ENCODE measurements around the gene ZFP36L2.

Gene ZFP36L2

GRCh38 chr2:43226558-43226954, at the start of gene ZFP36L2:
Gene ZFP36L2 (minus strand): TSS chr2:43226606. CDS start chr2:43226315, 291 bp downstream.
- peak; percentile 95 for DNase-seq

DNA sequence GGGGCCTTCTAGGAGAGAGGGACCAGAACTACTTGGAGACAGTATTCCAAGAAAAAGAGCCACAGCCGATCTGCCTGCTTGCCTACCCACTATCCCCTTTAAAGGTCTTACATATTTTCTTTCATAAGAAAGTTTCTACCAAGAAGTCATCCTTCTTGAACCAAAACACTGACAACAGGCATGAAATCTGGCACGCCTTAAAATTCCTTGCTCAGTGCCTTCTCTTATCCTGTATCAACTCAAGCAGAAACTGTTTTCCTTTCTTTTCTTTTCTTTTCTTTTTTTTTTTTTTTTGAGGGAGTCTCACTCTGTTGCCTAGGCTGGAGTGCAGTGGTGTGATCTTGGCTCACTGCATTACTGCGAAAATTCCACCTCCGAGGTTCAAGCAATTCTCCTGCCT, 48.3 kb upstream of the ZFP36L2 start:
- DNase-seq, result no peak

DNA sequence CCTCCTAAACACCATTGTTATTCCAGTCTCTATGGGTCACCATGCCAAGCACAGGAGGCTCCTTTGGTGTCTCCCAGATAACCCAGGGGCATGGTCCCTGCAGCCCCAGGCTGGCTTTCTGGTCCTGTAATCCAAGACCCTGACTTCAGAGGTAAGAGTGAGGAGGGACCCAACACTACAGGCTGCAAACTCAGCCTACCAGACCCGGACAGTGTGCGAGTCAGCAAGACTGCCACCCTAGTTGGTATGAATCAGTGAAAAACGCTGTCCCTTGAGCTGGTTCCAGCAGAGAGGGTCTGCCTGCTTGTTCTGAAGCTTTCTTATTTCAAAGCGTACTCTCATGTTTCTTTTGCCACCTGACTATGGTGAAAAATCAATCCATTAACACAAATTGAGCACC, 47.6 kb upstream of the ZFP36L2 start:
- no peak for DNase-seq

DNA sequence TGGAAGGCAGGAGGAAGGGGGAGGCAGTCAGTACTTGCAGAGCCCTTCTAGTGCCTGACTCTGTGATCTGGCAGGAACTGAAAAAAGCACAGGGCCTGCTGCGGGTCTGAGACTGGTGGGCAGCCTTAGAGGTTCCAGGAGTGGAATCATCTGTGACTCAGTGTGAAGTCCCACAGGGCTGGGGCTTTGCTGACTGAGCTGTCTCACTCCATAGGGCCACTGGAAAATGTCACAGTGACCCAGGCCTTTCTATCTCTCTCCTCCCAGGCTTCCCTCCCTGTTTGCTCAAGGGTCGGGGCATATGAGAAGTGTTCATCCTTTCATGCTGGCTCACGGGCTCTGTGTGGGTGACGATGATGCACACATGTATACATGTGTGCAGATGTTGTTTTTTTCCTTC, 47.1 kb upstream of the ZFP36L2 start:
- no peak for DNase-seq

GRCh38 chr2:43270930-43271615, 44.7 kb upstream of the ZFP36L2 start:
- no peak for DNase-seq

DNA sequence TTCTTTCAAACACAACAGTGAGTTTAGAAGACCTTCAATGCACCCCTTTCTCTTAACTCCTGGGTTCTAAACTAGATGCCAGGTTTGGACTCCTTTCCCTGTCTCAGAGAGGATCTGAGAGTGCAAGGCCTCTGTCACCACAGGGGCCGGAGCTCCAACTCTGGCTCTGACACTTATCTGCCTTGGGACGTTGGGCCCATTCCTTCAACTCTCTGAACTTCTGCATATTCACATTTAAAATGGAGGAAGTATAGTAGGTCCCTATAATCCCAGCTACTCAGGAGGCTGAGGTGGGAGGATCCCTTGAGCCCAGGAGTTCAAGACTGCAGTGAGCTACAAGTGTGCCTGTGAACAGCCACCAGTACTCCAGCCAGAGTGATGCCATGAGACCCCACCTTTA, 44.1 kb upstream of the ZFP36L2 start:
- DNase-seq, result no peak

GRCh38 chr2:43269706-43270105, 43.3 kb upstream of the ZFP36L2 start:
- DNase-seq, result no peak

DNA sequence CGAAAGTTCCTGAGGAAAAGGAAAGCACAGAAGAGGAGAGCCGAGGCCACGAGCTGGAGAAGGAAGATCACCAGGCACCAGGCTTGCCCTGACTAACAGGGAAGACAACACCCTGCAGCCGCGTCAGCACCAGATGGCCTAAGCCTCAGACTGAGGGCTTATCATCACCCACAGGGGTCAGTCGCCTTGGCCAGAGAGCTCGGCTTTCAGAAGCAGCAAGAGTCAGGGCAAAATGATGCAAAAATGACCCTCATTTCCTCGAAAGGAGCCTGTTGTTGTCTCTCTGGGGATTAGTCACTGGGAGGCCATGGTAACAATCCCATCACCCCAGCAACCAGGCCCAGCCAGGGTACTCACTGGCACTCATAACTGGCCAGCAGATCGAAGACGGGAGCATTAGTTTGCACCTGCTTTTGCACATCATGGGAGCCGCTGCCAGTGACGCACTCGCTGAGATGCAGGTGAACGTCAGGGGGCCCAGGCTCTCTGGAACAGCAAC, 42.7 kb upstream of the ZFP36L2 start:
- DNase-seq, result no peak

GRCh38 chr2:43268066-43268953, 41.9 kb upstream of the ZFP36L2 start:
- no peak for DNase-seq

GRCh38 chr2:43267381-43267780, 41.0 kb upstream of the ZFP36L2 start:
- DNase-seq, result no peak

DNA sequence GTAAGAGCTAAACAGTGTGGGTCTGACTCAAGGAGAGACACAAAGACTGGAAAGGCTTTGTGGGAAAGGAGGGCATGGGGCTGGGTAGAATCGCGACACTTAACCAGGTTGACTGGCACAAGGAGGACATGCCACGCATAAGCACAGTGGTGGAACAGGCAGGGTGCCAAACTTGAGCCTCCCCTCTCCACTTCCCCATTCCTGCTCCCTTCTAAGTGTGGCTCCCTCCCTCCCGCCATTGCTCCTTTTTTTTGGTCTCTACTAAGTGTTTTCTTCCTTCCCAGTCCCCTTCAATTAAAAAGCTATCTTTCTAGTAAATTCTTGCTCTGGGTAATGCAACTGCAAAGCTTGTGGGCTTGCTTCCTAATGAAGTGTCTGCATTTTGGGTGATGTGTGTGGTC, 40.3 kb upstream of the ZFP36L2 start:
- DNase-seq, result no peak

DNA sequence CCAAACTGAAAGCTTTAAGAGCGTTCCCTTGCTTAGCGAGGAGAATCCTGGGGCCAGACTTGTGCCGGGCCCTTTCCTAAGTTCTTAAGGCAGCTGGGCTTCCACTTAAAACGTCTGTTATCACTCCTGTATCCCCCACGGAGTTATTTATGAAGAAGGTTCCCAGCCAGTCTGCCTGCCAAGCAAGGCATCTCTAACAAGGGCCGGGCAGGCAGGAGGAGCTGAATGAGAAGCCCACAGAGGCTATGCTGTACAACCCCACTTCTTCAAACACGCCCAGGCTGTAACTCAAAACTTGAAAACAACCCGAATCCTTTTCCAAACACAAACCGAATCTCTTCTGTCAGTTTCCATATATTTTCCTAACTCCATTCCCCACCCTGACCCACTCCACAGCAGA, 39.0 kb upstream of the ZFP36L2 start:
- DNase-seq, result no peak

GRCh38 chr2:43265001-43265400, 38.6 kb upstream of the ZFP36L2 start:
- DNase-seq, result no peak

DNA sequence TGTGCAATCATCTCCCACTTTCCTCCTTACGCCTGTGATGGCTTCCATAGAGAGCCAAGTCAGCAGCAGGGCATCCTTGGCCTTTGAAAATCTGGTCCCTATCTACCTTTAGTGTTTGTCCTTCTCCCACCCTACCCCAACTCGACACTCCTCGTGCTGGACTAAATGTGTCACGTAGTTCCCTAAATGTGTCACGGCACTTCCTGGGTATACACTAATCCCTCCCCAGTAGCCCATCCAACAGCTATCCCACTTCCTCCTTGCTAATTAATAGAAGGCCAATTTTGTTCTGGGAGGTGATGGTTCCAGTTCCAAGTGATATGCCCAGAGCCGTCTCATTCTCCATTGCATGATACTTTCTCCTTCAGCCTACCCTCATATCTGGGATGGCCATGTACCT, 36.5 kb upstream of the ZFP36L2 start:
- no peak for DNase-seq

GRCh38 chr2:43262239-43262638, 35.8 kb upstream of the ZFP36L2 start:
- DNase-seq, result no peak

DNA sequence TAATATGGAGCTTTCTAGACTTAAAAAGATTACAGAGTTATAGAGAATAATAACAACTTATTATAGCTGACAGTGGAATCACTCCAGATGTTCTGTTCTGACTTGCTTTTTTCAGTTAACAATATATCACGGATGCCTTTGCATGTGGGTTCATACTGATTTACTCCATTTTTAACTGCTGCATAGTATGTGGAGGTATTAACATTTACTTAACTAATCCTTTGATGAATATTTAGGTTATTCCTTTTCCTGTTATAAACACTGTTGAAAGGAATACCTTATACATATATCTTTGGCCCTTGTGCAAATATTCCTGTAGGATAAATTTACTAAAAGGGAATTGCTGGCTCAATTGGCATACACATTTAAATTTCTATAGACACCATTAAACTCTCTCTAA, 33.1 kb upstream of the ZFP36L2 start:
- DNase-seq, result no peak

DNA sequence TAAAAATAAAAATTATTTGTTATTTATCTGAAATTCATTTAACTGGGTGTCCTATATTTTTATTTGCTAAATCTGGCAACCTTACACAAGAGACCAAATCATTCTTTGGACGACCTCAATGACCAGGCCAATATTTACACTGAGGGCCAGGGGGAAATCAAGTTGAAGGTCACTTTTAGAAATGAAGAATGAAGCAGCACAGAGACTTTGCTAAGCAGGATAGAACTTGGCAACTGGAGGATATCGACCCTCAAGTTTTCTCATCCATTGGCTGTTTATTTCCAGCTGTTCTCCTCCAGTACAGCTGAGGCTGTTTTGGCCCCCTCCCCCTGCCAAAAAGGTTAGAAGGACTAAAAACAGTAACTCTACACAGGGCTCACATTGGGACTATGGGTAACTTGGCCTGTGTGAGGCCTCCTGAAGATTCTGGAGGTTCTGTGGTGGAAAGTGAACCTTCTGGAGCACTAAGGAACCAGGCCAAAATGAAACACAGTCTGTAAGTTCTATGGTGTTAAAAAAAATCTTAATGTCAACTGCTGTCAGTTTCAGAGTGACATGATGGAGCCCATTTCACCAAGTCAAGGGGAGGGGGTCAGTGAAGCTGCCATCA, 32.2 kb upstream of the ZFP36L2 start:
- no peak for DNase-seq

DNA sequence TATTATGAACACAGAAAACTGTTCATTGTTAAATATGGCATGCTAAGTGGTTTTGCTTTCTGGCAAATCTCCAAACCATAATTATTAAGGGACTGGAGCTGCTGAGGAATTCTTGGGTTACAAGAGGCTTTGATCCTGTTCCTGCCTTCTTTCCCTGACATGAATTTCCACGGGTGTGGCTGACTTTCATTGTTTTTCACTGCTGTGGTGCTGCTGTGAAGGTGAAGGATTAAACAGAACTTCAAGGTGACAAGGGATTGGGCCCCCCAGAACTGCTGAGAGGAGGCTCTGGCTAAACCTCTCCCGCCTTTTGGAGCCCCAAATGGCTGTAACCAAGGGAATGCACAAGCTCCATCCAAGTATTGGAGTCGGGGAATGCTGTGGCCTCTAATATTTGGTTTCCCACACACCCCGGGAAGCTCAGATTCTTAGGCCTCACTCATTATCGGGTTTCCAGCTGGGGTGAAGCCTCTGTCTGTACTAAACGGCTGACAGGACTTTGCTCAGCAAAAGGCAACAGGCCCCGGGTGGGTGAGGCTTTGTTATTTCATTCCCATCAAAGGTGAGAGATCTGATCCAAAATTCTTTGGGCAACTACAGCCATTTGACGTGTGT, 29.0 kb upstream of the ZFP36L2 start:
- DNase-seq, result no peak

GRCh38 chr2:43254331-43254730, 27.9 kb upstream of the ZFP36L2 start:
- no peak for DNase-seq

DNA sequence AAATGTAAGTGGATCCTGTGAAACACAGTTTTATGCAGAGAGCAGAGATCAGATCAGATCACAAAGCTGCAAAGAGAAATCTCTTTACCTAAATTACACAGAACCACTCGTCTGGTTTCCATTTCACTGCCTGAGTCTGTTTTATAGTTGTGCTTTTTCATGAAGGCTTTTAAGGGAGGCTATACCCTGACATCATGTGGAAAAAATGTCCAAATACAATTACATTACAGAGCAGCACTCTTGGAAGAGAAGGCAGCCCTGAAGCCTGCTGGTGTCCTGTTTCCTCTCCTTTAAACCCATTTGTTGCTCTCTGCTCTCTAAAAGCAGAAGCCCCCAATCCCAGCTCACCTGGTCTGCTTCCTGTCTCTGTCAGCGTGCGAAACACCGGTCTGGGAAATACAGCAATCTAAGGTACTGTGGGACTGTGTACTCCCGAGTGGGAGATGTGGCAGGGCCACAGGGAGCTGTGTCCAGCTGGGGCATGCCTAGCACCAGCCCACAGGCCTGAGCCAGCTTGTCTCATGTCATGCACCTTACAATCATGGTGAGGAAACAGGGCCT, 24.8 kb upstream of the ZFP36L2 start:
- DNase-seq, result no peak

DNA sequence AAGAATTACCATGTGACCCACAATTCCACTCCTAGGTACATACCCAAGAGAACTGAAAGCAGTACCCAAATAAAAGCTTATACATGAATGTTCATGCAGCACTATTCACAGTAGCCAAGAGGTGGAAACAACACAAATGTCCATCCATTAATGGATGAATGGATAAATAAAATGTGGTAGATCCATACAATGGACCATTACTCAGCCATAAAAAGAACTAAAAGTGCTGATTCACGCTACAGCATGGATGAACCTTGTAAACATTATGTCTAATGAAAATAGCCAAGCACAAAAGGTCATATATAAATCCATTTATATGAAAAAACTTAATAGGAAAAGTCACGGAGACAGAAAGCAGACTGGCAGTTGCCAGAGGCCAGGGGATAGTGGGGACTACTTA, 23.6 kb upstream of the ZFP36L2 start:
- no peak for DNase-seq

DNA sequence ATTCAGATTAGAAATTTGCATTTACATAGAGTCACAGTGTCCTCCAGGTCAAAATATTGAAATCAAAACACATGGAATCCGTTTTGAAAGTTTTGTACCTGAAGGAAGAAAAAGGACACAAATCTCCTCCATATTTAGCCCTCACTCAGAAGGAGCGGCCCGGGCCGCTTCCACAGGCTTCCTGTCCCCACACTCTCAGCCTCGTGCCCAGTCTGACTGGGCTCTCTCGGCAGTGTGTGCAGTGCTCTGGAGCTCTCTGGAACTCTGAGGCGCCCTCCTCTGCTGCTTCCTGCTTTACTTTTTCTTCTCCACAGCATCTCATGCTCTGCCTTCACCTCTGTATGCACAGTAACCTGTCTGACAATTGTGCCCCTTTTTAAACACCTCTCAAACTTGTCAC, 22.2 kb upstream of the ZFP36L2 start:
- no peak for DNase-seq

GRCh38 chr2:43246641-43247040, 20.2 kb upstream of the ZFP36L2 start:
- DNase-seq, result no peak
